Lung (tissue), 12 donors: ENCODE data around the gene ESPN. TPM values are rescaled to one million over a fixed set of nuclear protein-coding genes. Genes with fewer than 3 reads are reported as not detected.

Experiments used
- ATAC-seq: fragments of 200-7000 bp; cut with Tn5 transposase; one replicate; pipeline ENCODE4 v1.9.1; 2020; ENCODE audit warnings: moderate number of reproducible peaks; ENCODE audit not compliant: insufficient read depth, low FRiP score
- DNase-seq, 3 donors: peaks; one replicate each; pipeline ENCODE4 v3.0.0-alpha.2; 2013 to 2017
- H3K27ac ChIP-seq, 2 donors: one replicate each; pipeline ENCODE4 v1.5.1; 2013; ENCODE audit warnings: mild to moderate bottlenecking in 2 of 2, moderate library complexity in 2 of 2, control low read depth in 1 of 2, inconsistent platforms in 1 of 2, low read depth in 1 of 2, low read length in 1 of 2
- H3K27me3 ChIP-seq, 3 donors: one replicate each; pipeline ENCODE4 v1.5.1; 2013; ENCODE audit warnings: low read length in 2 of 3; ENCODE audit not compliant: control insufficient read depth in 3 of 3, insufficient read depth in 3 of 3
- H3K36me3 ChIP-seq, 4 donors: one replicate each; pipeline ENCODE4 v1.5.1; 2013; ENCODE audit warnings: low read length in 4 of 4, mild to moderate bottlenecking in 1 of 4, moderate library complexity in 1 of 4; ENCODE audit not compliant: control insufficient read depth in 4 of 4, insufficient read depth in 4 of 4
- H3K4me1 ChIP-seq, 5 donors: one replicate each; pipeline ENCODE4 v1.5.1; 2013; ENCODE audit warnings: low read length in 5 of 5, mild to moderate bottlenecking in 2 of 5, moderate library complexity in 1 of 5; ENCODE audit not compliant: control insufficient read depth in 5 of 5, insufficient read depth in 5 of 5
- H3K4me3 ChIP-seq: one replicate; pipeline ENCODE4 v1.5.1; 2013; ENCODE audit warnings: mild to moderate bottlenecking, control low read depth, moderate library complexity
- H3K9ac ChIP-seq, 2 donors: one replicate each; pipeline ENCODE4 v1.5.1; 2013; ENCODE audit warnings: low read length in 2 of 2, control low read depth in 1 of 2; ENCODE audit not compliant: insufficient read depth in 1 of 2
- H3K9me3 ChIP-seq, 4 donors: one replicate each; pipeline ENCODE4 v1.5.1; 2013; ENCODE audit warnings: low read length in 3 of 4, mild to moderate bottlenecking in 1 of 4, moderate library complexity in 1 of 4; ENCODE audit not compliant: control insufficient read depth in 4 of 4, insufficient read depth in 3 of 4
- CTCF ChIP-seq: IDR thresholded peaks from 2 replicates; pipeline ENCODE4 v1.5.1; 2012; ENCODE audit warnings: mild to moderate bottlenecking; ENCODE audit errors: control extremely low read depth, extremely low read depth
- WGBS, 2 donors: extraction: QIAGEN DNeasy Blood & Tissue Kit; methylation state at CpG; one replicate each; pipeline ENCODE4 v1.1.7; 2013; 5-methylcytosine and 5-hydroxymethylcytosine counted together
- polyA plus RNA-seq, 2 donors: library from polyadenylated mRNA; stranded (reverse); fragments of 200-250 nt; gene quantifications; one replicate each; pipeline ENCODE4 v1.2.1, GENCODE V29; 2013
- total RNA-seq, 2 donors: library from RNA; depleted of rRNA in 1 of 2; stranded (reverse); fragments of >200 nt in 1 of 2; gene quantifications; one replicate each; pipeline ENCODE4 v1.2.1, GENCODE V29; 2014 to 2021
- donor health status: control.
- donor health status: control.
- donor health status: Bipolar disorder and iron deficiency.
- donor health status: healthy.
- donor health status: DM: yes; HTN: yes; CAD: no.

The ESPN gene
- total and polyA plus RNA-seq, 4 donors, result 2.1 to 20.8 (median 7.4) TPM

GRCh38 chr1:6497215-6497866 is 72.8 kb downstream of the ESPN start:
- peak; percentile 54 to 67 (median 56) for DNase-seq
- Histone ChIP-seq H3K9me3 (no peaks in the 10 kb centered on the region), H3K27me3 (no peaks in the 10 kb centered on the region), H3K4me3 (peak overlapping the region; percentile 43), H3K4me1 (peaks cover 0 to 16% (median 5%) of the 10 kb centered on the region in 5 donors), H3K27ac (no peak overlapping the region), H3K36me3 (no peaks in the 10 kb centered on the region), H3K9ac (no peak overlapping the region)
- 0 to 1% methylated on average over 34 to 74 of the region's 74 CpGs for WGBS, 2 donors
- TF ChIP-seq CTCF, result no peak
- no peak for ATAC-seq

- no peak for TF ChIP-seq CTCF
- peaks cover 0 to 21% (median 5%) of the 10 kb centered on the region in 5 donors for H3K4me1 ChIP-seq
- H3K4me3 ChIP-seq, result peak overlapping the region; percentile 43
- H3K9me3 ChIP-seq, result no peaks in the 10 kb centered on the region
- DNase-seq (no peak), ATAC-seq (no peak)
- H3K27me3 ChIP-seq, result no peaks in the 10 kb centered on the region
- no peak overlapping the region for H3K9ac ChIP-seq
- WGBS, 2 donors, result 48 to 50% methylated on average over 19 to 20 of the region's 20 CpGs
- no peak overlapping the region for H3K27ac ChIP-seq
- H3K36me3 ChIP-seq, result no peaks in the 10 kb centered on the region
Observed at GRCh38 chr1:6497867-6498575, 73.4 kb downstream of the ESPN start.

DNA sequence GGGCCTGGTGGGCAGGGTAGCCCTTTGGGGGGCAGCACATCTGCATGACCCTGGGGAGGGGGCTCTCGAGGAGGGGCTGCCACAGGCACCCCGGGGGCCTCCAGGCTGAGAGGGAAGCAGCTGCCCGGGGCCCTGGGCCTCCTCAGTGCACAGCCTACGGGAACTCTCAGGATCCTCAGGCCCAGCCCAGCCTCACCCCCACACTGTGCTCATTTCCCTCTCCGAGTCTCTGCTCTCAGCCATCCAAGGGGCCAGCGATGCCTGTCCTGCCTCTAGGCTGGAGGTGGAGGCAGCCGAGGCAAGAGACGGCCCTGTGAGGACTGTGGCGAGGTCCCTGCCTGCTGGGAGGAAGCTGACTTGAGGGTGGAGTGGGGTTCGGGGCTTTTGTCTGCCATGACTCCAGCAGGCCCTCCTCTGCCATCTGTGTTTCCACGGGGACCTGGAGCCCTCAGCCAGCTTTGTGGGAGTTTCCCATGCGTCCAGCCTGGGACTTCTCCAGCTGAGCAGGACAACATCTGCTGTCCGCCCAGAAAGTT is 74.1 kb downstream of the ESPN start:
- Histone ChIP-seq H3K4me3 (no peak overlapping the region), H3K9me3 (no peaks in the 10 kb centered on the region), H3K27me3 (no peaks in the 10 kb centered on the region), H3K4me1 (peaks cover 0 to 21% (median 5%) of the 10 kb centered on the region in 5 donors), H3K27ac (no peak overlapping the region), H3K9ac (no peak overlapping the region), H3K36me3 (no peaks in the 10 kb centered on the region)
- no peak for DNase-seq
- no peak for ATAC-seq
- TF ChIP-seq CTCF, result no peak
- WGBS, 2 donors, result 74 to 80% methylated on average over 13 of the region's 13 CpGs
